HepG2 (cell line): ENCODE results near the gene MBTPS2. TPM values are rescaled to one million over a fixed set of nuclear protein-coding genes. Genes with fewer than 3 reads are reported as not detected.
A peak's percentile ranks its signal among the peaks of the same experiment; 100 is the strongest.

ENCODE experiments used
- ADNP ChIP-seq: sonication (generic); formaldehyde crosslinking; IDR thresholded peaks from 2 replicates; pipeline ENCODE4 v1.4.0; 2020; ENCODE audit warnings: missing genetic modification reagents
- ASH2L ChIP-seq: fragments of 300-600, 200-600 bp; sonication (generic); IDR thresholded peaks from 2 replicates; pipeline ENCODE4 v1.7.0; 2017; ENCODE audit warnings: low read depth, mild to moderate bottlenecking, moderate library complexity, mixed read lengths, low read length; ENCODE audit not compliant: insufficient read length
- EP300 ChIP-seq, 3 experiments: sonication (generic) in 1 of 3; formaldehyde crosslinking in 1 of 3; IDR thresholded peaks; 2 replicates each; pipeline versions ENCODE4 v1.5.1 to v1.6.1; 2011 to 2020; ENCODE audit warnings: low read depth in 2 of 3, low read length in 2 of 3, borderline replicate concordance in 1 of 3, improper control_type of control experiment in 1 of 3, mild to moderate bottlenecking in 1 of 3, missing genetic modification reagents in 1 of 3, moderate library complexity in 1 of 3
- GABPB1 ChIP-seq: IDR thresholded peaks from 2 replicates; pipeline ENCODE4 v1.6.1; 2016; ENCODE audit warnings: mild to moderate bottlenecking, missing genetic modification reagents, moderate library complexity, missing compliant biosample characterization
- KDM4B ChIP-seq: sonication (generic); formaldehyde crosslinking; IDR thresholded peaks from 2 replicates; pipeline ENCODE4 v1.4.0; 2020; ENCODE audit warnings: missing genetic modification reagents
- MAFK ChIP-seq, 2 experiments: IDR thresholded peaks in 1 of 2; conservative IDR thresholded peaks in 1 of 2; 2 replicates each; pipeline ENCODE4 v1.6.1; 2011; ENCODE audit warnings: improper control_type of control experiment in 2 of 2, low read length in 2 of 2
- PTBP1 ChIP-seq: fragments of 200-400 bp; formaldehyde crosslinking; IDR thresholded peaks from 2 replicates; pipeline ENCODE4 v1.6.1; 2018; ENCODE audit warnings: low read length, low read depth; ENCODE audit not compliant: poor library complexity, severe bottlenecking
- RBAK ChIP-seq: sonication (generic); formaldehyde crosslinking; IDR thresholded peaks from 2 replicates; pipeline ENCODE4 v1.5.1; 2020; ENCODE audit warnings: mild to moderate bottlenecking, missing genetic modification reagents
- SAFB2 ChIP-seq: sonication (generic); formaldehyde crosslinking; IDR thresholded peaks from 2 replicates; pipeline ENCODE4 v1.5.1; 2020; ENCODE audit warnings: missing genetic modification reagents, low read depth, mild to moderate bottlenecking, borderline replicate concordance
- U2AF2 ChIP-seq: fragments of 200-400 bp; formaldehyde crosslinking; IDR thresholded peaks from 2 replicates; pipeline ENCODE4 v1.6.1; 2017; ENCODE audit warnings: low read depth, mild to moderate bottlenecking, low read length
- ZBTB7B ChIP-seq: sonication (generic); formaldehyde crosslinking; IDR thresholded peaks from 2 replicates; pipeline ENCODE4 v1.4.0; 2020; ENCODE audit warnings: missing genetic modification reagents
- ZFP82 ChIP-seq: sonication (generic); formaldehyde crosslinking; IDR thresholded peaks from 2 replicates; pipeline ENCODE4 v1.5.1; 2020; ENCODE audit warnings: mild to moderate bottlenecking, missing genetic modification reagents, borderline replicate concordance
- ZFY ChIP-seq: sonication (generic); formaldehyde crosslinking; IDR thresholded peaks from 2 replicates; pipeline ENCODE4 v1.4.0; 2020; ENCODE audit warnings: missing genetic modification reagents
- ZKSCAN8 ChIP-seq: IDR thresholded peaks from 2 replicates; pipeline ENCODE4 v1.6.1; 2016; ENCODE audit warnings: borderline replicate concordance, missing genetic modification reagents, missing compliant biosample characterization
- ZNF883 ChIP-seq: sonication (generic); formaldehyde crosslinking; IDR thresholded peaks from 2 replicates; pipeline ENCODE4 v1.5.1; 2020; ENCODE audit warnings: mild to moderate bottlenecking, missing genetic modification reagents; ENCODE audit errors: not compliant biosample characterization
- polyA plus RNA-seq, 8 experiments: library from polyadenylated mRNA; depleted of rRNA in 3 of 8; stranded (reverse) in 7 of 8; unstranded in 1 of 8; fragments of >200 nt; fragmentation: Illumina TruSeq in 4 of 8; extraction: Trizol in 4 of 8; gene quantifications; 2 replicates each; pipeline versions ENCODE4 v1.2.1 to v1.2.3, GENCODE V29; 2011 to 2016; ENCODE audit warnings: low read depth in 4 of 8, missing spikeins in 1 of 8, mixed read lengths in 1 of 8; ENCODE audit not compliant: insufficient read depth in 1 of 8
- total RNA-seq, 5 experiments: library from RNA; depleted of rRNA; stranded (reverse); fragments of >200 nt; fragmentation: Illumina TruSeq; extraction: Trizol; gene quantifications; 2 replicates each; pipeline ENCODE4 v1.2.3, GENCODE V29; 2016; ENCODE audit warnings: low read depth in 1 of 5
- TF ChIP-seq, protein P1 (sequence below): sonication (generic); formaldehyde crosslinking; IDR thresholded peaks from 2 replicates; pipeline ENCODE4 v1.4.0; 2020; ENCODE audit warnings: missing genetic modification reagents
- TF ChIP-seq, protein P2 (sequence below): IDR thresholded peaks from 2 replicates; pipeline ENCODE4 v1.6.1; 2016; ENCODE audit warnings: missing compliant biosample characterization, missing genetic modification reagents, borderline replicate concordance
- TF ChIP-seq, protein P3 (sequence below): sonication (generic); formaldehyde crosslinking; conservative IDR thresholded peaks from 2 replicates; pipeline ENCODE4 v1.4.0; 2020; ENCODE audit warnings: mild to moderate bottlenecking, missing genetic modification reagents, moderate library complexity
- TF ChIP-seq, protein P4 (sequence below): sonication (generic); IDR thresholded peaks from 2 replicates; pipeline ENCODE4 v1.6.1; 2016; ENCODE audit warnings: low read depth, borderline replicate concordance
- TF ChIP-seq, protein P5 (sequence below): IDR thresholded peaks from 2 replicates; pipeline ENCODE4 v1.6.1; 2016; ENCODE audit warnings: missing genetic modification reagents, missing compliant biosample characterization

MBTPS2 gene
- total and polyA plus RNA-seq, 2 of the 13 experiments (the other 11 are each of a cell fraction or from before 2014, with no cell fraction given) = 5.7 to 14.4 TPM

DNA sequence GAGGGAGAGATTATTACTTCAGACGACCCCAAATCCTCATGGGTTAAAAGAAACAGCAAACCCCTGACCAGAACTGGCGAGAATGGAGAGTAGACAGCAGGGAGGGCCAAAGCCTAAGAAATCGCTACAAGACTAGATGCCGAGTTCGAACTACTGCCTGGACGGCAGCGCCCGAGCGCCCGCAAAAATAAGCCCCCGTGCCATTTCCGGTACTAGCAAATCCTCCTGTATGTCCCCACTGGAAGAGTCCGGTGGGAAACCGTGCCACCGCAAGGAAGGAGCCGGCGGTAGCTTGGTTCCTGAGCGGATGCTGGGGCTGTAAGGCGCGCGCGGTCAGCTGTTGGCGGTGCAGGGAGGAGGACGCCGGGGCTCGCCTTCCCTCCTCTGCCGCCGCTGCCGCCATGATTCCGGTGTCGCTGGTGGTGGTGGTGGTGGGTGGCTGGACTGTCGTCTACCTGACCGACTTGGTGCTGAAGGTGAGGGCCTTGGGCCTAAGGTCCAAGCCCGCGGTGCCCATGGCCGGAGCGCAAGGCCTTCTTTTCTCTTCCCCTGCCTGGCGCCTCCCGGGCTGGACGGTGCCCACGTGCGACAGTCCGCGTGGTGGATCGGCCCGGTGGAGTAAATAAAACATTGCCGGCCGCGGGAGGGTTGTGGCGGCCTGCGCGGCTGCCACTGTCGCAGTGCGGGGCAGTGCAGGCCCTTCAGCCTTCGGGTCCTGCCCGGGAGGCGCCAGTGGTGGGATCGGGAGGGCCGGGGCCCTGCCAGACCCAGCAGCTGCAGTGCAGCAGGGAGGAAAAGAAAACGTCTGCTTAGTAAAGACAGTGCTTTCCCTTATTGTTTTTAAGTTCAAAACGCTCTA is at the start of gene MBTPS2 (continued):
- TF ChIP-seq ASH2L (peak; percentile 87), MAFK (conservative IDR thresholded peaks at IDR 0.05 in 1 of 2, IDR thresholded peaks at IDR 0.05 in 1 of 2; ENCODE audit: low read length in 2 of 2) (no peak), PTBP1 (no peak), ZFY (peak; percentile 98), ZBTB7B (CRISPR knock-in tag) (peak; percentile 45; the same call in 1 of the 2 replicates), ZKSCAN8 (0 out of 2 replicates have a peak, but pooled peaks have one; percentile 55), SAFB2 (CRISPR knock-in tag) (no peak), U2AF2 (no peak), EP300 (IDR thresholded peaks at IDR 0.05; ENCODE audit: low read depth in 2 of 2, low read length in 2 of 2) (no peak), EP300 (CRISPR knock-in tag; IDR thresholded peaks at IDR 0.05; ENCODE audit: borderline replicate concordance) (no peak), KDM4B (CRISPR knock-in tag) (0 out of 2 replicates have a peak, but pooled peaks have one; percentile 65), ZNF883 (CRISPR knock-in tag) (no peak), RBAK (no peak), ZFP82 (CRISPR knock-in tag) (peak; percentile 50; the same call in 1 of the 2 replicates), GABPB1 (CRISPR knock-in tag) (peak; percentile 99), ADNP (no peak)
- TF ChIP-seq, protein P1, sequence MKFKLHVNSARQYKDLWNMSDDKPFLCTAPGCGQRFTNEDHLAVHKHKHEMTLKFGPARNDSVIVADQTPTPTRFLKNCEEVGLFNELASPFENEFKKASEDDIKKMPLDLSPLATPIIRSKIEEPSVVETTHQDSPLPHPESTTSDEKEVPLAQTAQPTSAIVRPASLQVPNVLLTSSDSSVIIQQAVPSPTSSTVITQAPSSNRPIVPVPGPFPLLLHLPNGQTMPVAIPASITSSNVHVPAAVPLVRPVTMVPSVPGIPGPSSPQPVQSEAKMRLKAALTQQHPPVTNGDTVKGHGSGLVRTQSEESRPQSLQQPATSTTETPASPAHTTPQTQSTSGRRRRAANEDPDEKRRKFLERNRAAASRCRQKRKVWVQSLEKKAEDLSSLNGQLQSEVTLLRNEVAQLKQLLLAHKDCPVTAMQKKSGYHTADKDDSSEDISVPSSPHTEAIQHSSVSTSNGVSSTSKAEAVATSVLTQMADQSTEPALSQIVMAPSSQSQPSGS (CRISPR knock-in tag) = peak; percentile 65
- TF ChIP-seq, protein P2, sequence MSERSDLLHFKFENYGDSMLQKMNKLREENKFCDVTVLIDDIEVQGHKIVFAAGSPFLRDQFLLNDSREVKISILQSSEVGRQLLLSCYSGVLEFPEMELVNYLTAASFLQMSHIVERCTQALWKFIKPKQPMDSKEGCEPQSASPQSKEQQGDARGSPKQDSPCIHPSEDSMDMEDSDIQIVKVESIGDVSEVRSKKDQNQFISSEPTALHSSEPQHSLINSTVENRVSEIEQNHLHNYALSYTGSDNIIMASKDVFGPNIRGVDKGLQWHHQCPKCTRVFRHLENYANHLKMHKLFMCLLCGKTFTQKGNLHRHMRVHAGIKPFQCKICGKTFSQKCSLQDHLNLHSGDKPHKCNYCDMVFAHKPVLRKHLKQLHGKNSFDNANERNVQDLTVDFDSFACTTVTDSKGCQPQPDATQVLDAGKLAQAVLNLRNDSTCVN = peak; percentile 42; the same call in 1 of the 2 replicates
- TF ChIP-seq, protein P3, sequence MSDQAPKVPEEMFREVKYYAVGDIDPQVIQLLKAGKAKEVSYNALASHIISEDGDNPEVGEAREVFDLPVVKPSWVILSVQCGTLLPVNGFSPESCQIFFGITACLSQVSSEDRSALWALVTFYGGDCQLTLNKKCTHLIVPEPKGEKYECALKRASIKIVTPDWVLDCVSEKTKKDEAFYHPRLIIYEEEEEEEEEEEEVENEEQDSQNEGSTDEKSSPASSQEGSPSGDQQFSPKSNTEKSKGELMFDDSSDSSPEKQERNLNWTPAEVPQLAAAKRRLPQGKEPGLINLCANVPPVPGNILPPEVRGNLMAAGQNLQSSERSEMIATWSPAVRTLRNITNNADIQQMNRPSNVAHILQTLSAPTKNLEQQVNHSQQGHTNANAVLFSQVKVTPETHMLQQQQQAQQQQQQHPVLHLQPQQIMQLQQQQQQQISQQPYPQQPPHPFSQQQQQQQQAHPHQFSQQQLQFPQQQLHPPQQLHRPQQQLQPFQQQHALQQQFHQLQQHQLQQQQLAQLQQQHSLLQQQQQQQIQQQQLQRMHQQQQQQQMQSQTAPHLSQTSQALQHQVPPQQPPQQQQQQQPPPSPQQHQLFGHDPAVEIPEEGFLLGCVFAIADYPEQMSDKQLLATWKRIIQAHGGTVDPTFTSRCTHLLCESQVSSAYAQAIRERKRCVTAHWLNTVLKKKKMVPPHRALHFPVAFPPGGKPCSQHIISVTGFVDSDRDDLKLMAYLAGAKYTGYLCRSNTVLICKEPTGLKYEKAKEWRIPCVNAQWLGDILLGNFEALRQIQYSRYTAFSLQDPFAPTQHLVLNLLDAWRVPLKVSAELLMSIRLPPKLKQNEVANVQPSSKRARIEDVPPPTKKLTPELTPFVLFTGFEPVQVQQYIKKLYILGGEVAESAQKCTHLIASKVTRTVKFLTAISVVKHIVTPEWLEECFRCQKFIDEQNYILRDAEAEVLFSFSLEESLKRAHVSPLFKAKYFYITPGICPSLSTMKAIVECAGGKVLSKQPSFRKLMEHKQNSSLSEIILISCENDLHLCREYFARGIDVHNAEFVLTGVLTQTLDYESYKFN (CRISPR knock-in tag) = peak; percentile 36; the same call in 1 of the 2 replicates
- TF ChIP-seq, protein P4, sequence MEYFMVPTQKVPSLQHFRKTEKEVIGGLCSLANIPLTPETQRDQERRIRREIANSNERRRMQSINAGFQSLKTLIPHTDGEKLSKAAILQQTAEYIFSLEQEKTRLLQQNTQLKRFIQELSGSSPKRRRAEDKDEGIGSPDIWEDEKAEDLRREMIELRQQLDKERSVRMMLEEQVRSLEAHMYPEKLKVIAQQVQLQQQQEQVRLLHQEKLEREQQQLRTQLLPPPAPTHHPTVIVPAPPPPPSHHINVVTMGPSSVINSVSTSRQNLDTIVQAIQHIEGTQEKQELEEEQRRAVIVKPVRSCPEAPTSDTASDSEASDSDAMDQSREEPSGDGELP = peak; percentile 88; the same call in 1 of the 2 replicates
- TF ChIP-seq, protein P5, sequence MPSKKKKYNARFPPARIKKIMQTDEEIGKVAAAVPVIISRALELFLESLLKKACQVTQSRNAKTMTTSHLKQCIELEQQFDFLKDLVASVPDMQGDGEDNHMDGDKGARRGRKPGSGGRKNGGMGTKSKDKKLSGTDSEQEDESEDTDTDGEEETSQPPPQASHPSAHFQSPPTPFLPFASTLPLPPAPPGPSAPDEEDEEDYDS (CRISPR knock-in tag) = peak; percentile 90
